NCI-H82 (cell line): ENCODE data around the gene HACD1.
A peak's percentile ranks its signal among the peaks of the same experiment; 100 is the strongest.

Experiments used
- DNase-seq: peaks from one replicate; lab custom pipeline; 2025; lab: John Stamatoyannopoulos, UW

The HACD1 gene

GRCh38 chr10:17617031-17617911, at the start of gene HACD1:
TSS of gene HACD1 (minus strand) at chr10:17617374. CDS start at chr10:17617339, 35 bp downstream.
- DNase-seq: peak; percentile 91

DNA sequence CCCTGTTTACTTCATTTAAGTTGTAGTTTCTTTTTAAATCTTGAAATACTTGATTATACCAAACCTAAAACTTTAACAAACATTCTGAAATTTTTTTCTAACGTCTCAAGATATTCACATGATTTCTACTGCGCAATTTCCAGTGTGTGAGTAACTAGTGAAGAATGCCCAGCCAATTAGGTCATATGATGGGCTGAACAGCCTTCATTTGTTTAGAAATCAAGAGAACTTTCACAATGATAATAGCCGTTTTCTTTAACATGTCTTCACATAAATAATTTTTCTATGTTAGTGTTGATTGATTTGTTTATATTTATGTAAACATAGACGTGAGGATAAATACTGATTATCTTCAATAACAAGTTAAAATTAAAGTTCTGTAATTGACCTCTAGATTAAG, 48.6 kb upstream of the HACD1 start:
- DNase-seq: no peak

GRCh38 chr10:17663450-17663849, 46.3 kb upstream of the HACD1 start:
- DNase-seq: no peak

DNA sequence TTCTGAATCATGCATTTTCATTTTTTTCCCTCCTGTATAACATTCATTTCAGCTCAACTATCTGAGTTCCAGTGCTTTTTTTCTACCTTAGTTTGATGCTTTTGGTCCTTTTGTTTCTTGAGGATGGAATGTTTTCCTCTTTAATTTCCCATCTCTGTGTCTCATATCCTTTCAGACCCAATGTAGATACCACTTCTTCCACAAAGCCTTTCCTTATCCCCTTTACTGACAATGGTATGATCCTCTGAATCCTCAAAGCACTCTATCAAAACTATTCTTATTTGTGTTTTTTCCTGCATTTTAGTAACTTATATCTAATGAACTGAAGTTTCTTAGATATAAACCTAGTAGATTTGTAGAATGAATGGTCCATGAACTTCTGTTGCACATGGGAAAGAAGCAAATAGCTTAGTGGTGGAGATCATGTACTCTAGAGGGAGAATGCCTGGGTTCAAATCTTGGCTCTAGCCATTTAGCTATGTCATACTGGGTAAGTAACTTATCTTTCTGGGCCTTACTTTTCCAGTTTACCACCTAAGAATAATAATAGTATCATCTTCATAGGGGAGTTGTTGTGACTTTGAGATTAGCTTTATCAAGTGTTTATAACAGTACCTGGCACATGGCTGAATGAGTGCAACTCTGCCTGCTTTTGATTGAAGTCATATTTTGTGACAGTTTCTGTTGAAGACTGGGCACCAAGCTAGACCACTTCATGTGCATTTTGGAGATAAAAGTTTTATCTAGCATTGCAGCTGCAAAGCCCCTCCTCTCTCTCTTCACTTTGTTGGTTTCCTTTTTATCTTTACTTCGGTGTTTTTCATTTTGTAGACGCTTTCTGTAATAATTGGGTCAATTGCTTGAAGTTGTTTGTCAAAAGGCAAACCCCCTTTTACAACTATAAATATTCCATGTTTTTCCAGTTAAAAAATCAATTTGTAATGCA, 45.3 kb upstream of the HACD1 start:
- DNase-seq: no peak

GRCh38 chr10:17661510-17661909, 44.3 kb upstream of the HACD1 start:
- no peak for DNase-seq

DNA sequence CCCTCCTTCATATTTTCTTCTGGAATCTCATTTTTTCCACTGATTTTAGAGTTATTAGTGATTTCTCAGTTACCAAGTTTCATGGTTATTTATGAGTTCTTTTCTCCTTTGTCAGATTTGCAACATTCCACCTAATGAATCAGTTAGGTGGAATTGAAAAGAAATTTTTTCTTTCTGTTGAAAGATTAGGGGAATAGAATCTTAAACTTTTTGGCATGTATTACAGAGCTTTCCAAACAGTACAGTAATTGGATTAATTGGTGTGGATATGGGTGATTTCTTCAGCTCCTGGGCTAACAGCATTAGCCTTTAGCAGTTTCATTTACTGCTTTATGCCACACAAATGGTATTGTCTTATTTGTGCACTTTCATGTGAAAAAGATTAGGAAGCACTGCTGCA, 43.7 kb upstream of the HACD1 start:
- DNase-seq: peak; percentile 47

DNA sequence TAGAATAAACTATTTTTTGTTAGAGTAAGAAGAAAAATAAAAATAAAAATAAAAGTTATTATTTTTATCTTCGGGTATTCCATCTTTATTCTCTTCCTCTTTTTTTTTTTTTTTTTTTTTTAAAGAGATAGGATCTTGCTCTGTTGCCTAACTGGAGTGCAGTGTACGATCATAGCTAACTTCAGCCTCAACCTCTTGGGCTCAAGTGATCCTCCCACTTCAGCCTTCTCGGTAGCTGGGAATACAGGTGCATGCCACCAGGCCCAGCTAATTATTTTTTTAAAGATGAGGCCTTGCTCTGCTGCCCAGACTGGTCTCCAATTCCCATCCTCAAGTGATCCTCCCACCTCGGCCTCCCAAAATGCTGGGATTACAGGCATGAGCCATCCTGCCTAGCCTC, 42.2 kb upstream of the HACD1 start:
- no peak for DNase-seq

GRCh38 chr10:17657103-17657500, 39.9 kb upstream of the HACD1 start:
- DNase-seq: no peak

DNA sequence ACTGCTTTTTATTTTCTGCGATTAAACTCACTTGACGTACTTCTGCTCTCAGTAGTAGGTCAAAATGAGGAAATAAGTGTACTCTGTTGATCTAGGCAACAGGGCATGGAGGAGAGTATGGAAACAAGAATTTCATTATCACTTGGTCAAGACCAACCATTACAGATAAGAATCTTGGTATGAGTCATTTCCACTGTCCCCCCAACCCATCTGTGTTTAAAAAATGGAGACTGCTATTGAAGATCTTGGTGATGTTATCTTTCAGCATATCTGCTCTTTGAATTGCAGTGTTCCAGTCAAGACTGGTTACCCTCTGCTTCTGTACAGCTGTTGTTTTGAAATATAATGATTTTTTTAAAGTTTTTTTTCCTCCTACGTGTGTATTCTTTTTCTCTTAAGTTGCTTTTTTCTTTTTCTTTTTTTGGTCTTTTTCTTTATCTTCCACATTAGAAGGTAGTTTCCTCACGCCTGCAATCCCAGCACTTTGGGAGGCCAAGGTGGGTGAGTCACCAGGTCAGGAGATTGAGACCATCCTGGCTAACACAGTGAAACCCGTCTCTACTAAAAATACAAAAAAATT, 38.5 kb upstream of the HACD1 start:
- no peak for DNase-seq

DNA sequence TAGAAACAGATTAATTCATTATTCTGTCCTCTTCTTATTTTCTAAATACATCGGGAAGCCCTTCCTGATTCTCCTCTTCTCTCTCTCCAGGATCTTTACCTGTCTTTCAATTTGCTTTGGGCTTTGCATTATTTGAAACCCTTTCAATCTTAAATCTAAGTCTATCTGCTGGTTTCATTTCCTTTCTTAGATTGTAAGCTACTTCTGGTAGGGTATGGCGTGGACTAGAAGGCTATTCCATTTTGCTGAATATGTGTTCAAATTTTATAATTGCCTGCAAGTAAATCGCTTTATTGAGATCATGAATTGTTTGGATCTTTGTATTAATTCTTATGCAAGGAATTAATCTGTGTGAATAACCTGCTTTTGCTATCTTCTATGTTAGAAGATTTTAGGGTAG, 37.8 kb upstream of the HACD1 start:
- DNase-seq: no peak

DNA sequence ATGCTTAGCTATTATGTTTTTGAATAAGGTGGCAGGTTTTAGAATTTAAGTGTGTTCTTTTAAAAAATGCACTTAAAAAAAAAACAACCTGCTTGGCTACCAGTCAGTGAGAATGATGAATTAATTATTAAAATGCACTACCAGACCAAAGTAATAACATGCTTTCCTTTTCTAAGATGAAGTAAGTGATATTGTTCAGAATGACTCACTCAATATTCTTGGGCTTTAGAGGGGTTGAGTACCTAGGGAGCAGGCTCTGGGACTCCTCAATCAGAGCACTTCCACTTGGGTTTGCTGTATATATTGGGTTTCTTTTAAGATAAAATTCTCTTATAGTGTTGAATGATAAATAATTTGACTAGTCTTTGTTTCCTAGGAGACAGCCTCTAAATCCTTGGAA, 35.4 kb upstream of the HACD1 start:
- no peak for DNase-seq

DNA sequence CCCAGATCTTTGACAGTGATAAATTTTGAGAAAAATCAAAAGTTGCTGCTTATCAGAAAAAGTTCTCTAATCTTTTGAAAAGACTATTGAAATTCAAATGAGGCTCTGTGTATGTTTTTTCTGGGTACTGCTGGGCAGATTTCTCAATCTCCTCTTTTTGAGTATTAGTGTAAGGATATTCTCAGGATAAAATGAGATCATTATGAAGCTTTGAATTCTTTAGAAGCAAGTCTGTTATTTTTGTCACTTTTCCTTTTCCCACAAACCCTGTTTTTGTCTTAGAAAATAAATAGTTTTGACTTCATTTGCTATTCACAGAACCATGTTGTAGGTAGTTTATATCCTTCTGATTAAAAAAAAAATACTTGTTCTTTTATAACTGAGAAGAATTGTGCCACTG, 34.7 kb upstream of the HACD1 start:
- DNase-seq: no peak

GRCh38 chr10:17650416-17650815, 33.2 kb upstream of the HACD1 start:
- DNase-seq: no peak

GRCh38 chr10:17649836-17650235, 32.7 kb upstream of the HACD1 start:
- DNase-seq: no peak

DNA sequence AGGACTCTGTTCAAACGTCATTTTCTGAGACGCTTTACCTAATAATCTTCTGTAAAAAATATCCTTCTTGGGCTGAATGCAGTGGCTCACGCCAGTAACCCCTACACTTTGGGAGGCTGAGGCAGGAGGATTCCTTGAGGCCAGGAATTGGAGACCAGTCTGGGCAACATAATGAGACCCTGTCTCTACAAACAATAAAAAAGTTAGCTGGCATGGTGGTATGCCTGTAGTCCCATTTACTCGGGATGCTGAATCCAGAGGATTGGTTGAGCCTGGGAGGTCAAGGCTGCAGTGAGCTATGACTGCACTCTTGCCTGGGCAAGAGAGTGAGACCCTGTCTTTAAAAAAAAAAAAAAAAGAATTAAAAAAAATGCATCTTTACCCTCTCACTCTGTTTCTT, 31.9 kb upstream of the HACD1 start:
- no peak for DNase-seq

DNA sequence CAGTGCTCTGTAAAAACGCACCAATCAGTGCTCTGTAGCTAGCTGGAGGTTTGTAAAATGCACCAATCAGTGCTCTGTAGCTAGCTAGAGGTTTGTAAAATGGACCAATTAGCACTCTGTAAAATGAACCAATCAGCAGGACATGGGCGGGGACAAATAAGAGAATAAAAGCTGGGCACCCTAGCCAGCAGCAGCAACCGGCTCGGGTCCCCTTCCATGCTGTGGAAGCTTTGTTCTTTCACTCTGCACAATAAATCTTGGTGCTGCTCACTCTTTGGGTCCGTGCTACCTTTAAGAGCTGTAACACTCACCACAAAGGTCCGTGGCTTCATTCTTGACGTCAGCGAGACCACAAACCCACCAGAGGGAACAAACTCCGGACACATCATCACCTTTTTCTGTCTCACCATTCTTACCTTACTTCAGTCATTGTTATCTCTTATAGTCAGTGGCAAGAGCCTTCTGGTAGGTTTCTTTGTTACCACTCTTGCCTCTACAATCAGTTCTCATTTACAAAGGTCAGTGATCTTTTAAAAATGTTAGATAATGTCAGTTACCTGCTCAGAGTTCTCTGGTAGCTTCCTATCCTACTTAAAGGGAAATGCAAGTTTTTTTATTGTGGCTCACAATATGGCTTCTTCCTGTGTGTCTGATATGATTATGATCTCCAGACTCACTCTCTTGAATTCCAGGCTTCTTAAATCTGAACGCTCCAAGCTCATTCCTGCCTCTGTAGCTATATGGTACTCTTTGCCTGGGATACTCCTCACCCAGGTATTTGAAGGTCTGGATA, 31.3 kb upstream of the HACD1 start:
- DNase-seq: no peak

DNA sequence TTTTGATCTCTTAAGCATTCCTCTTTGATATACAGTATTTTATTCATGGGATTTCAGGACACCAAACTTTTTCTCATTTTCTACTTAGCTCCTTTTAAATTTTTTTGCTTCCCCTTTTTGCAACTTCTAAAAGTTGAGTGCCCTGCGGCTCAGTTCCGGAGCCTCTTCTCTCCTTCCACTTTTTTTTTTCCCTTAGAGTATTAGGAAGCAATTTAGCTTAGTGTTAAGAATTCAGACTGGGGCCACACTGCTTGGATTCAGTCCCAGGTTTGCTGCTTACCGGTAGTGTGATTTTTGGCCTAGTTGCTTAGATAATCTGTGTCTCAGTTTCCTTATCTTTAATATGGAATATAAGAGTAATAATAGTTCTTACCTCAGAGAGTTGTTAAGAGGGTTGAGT, 30.2 kb upstream of the HACD1 start:
- DNase-seq: no peak

DNA sequence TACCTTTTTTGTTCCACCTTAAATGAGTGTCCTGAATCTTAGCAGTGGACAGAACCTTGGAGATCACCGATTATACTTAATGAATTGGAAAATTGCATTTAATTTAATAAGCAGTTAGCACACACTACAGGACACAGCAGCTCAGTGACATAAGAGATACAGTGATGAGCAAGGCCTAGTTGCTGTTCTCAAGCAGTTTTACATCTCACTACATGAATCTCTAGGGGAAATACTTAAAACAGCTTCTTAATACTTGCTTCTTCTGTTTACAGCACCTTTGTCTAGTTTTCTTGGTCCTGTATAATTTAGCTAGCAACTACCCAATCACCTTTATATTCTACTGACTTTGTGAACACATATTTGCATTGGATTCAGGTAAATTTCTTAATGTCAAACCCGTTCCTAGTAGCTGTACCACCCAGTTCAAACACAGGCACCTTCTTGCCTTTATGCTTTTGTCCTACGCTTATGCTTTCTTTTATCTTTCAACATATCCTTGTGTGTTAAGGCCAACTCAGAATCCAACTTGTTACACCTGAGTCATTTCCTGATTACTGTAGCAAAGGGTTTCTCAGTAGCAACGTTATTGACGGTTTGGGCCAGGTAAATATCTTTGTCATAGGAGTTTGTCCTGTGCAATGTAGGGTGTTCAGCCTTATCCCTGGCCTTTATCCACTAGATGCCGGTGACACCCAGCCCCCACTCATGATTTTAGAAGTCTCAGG, 28.6 kb upstream of the HACD1 start:
- DNase-seq: no peak

DNA sequence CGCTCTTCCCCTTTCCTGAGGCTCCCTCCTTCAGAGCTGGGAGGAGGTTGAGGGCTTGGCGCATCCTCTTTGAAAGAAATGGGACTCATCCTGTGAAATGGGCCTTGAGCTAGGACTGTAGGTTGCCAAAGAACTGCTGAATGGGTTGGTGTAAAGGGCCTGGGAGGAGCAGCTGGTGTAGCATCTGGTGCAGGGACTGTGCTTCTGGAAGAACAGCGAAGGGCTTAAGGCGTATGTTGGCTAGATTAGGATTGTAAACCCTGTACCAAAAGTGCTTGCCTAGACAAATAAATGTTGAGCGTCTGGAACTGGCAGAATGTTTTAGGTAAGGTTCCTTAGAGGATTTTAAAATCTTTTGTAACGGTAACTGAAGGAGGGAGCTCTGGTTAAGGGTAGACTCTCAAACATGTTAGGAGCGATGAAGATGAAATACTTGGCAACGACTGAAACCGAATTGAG, 27.3 kb upstream of the HACD1 start:
- DNase-seq: peak; percentile 88

- peak; percentile 94 for DNase-seq
These were observed 26.7 kb upstream of the HACD1 start, which contains the start of gene STAM for GRCh38 chr10:17643755-17644484. TSS of gene STAM (plus strand) at chr10:17644151. CDS start at chr10:17644340, 189 bp downstream.
